WTC11 (cell line): Measurements from ENCODE around the gene DDX39B. TPM values are rescaled to one million over a fixed set of nuclear protein-coding genes. Genes with fewer than 3 reads are reported as not detected.
"Not testable (repeated sequence)": the region's sequence is repeated elsewhere in the genome, so short reads cannot be mapped to it uniquely, and the experiment has no call there.

ENCODE experiments used
- ATAC-seq: fragments of 200-7000 bp; cut with Tn5 transposase; 2 replicates; pipeline ENCODE4 v1.10.0; 2021; ENCODE audit warnings: mild to moderate bottlenecking, moderate library complexity
- CTCF ChIA-PET: fragments of 300-600 bp; sonication (Branson Sonifier 250); formaldehyde crosslinking; loops from one replicate; lab custom pipeline; 2021; ENCODE audit warnings: antibody characterized with exemption; lab: Charles Lee
- POLR2A ChIA-PET: fragments of 350-600 bp; sonication (Branson Sonifier 250); formaldehyde crosslinking; loops from one replicate; lab custom pipeline; 2021; ENCODE audit warnings: antibody characterized with exemption; lab: Charles Lee
- DNase-seq: peaks from one replicate; pipeline ENCODE4 v3.0.0; 2021; ENCODE audit warnings: low spot score
- H3K27ac Mint-ChIP-seq: 2 replicates; pipeline ENCODE4 v1.8.0; 2021; ENCODE audit warnings: mixed read lengths
- H3K27me3 Mint-ChIP-seq: 2 replicates; pipeline ENCODE4 v1.8.0; 2021; ENCODE audit warnings: low read depth, mild to moderate bottlenecking, moderate library complexity, mixed read lengths
- H3K36me3 Mint-ChIP-seq: 2 replicates; pipeline ENCODE4 v1.8.0; 2021; ENCODE audit warnings: mixed read lengths
- H3K4me1 Mint-ChIP-seq: 2 replicates; pipeline ENCODE4 v1.8.0; 2022; ENCODE audit warnings: mixed read lengths
- H3K4me3 Mint-ChIP-seq: 2 replicates; pipeline ENCODE4 v1.8.0; 2021; ENCODE audit warnings: mild to moderate bottlenecking, moderate library complexity, mixed read lengths
- H3K9me3 Mint-ChIP-seq: 2 replicates; pipeline ENCODE4 v1.8.0; 2021; ENCODE audit warnings: mixed read lengths
- ELF4 ChIP-seq: sonication (generic); formaldehyde crosslinking; IDR thresholded peaks from 2 replicates; pipeline ENCODE4 v1.8.1; 2022; ENCODE audit warnings: low read depth, mild to moderate bottlenecking, moderate library complexity, missing genetic modification reagents
- FOXJ3 ChIP-seq: sonication (generic); formaldehyde crosslinking; IDR thresholded peaks from 2 replicates; pipeline ENCODE4 v1.9.0; 2021; ENCODE audit warnings: missing genetic modification reagents, mild to moderate bottlenecking, borderline replicate concordance
- IRF2 ChIP-seq: sonication (generic); formaldehyde crosslinking; IDR thresholded peaks from 2 replicates; pipeline ENCODE4 v1.8.0; 2022; ENCODE audit warnings: low read depth, missing genetic modification reagents, borderline replicate concordance
- MYBL2 ChIP-seq: sonication (generic); formaldehyde crosslinking; IDR thresholded peaks from 2 replicates; pipeline ENCODE4 v1.8.1; 2023; ENCODE audit warnings: mild to moderate bottlenecking, moderate library complexity, missing genetic modification reagents
- NFE2L1 ChIP-seq: sonication (generic); formaldehyde crosslinking; IDR thresholded peaks from 2 replicates; pipeline ENCODE4 v1.8.1; 2023; ENCODE audit warnings: missing genetic modification reagents
- PRDM15 ChIP-seq: sonication (generic); formaldehyde crosslinking; IDR thresholded peaks from 2 replicates; pipeline ENCODE4 v1.8.0; 2022; ENCODE audit warnings: missing genetic modification reagents
- PRRX2 ChIP-seq: fragments of 250-450 bp; sonication (Bioruptor Pico); IDR thresholded peaks from 2 replicates; pipeline ENCODE4 v1.8.0; 2021; ENCODE audit warnings: mild to moderate bottlenecking
- SMAD4 ChIP-seq: sonication (generic); formaldehyde crosslinking; IDR thresholded peaks from 2 replicates; pipeline ENCODE4 v1.8.0; 2022; ENCODE audit warnings: mild to moderate bottlenecking, missing genetic modification reagents
- SOX15 ChIP-seq: fragments of 250-450 bp; sonication (Bioruptor Pico); IDR thresholded peaks from 2 replicates; pipeline ENCODE4 v1.9.0; 2021; ENCODE audit warnings: mild to moderate bottlenecking
- SP1 ChIP-seq: sonication (generic); formaldehyde crosslinking; conservative IDR thresholded peaks from 2 replicates; pipeline ENCODE4 v1.8.1; 2022; ENCODE audit warnings: missing genetic modification reagents
- ZBTB21 ChIP-seq: sonication (generic); formaldehyde crosslinking; IDR thresholded peaks from 2 replicates; pipeline ENCODE4 v1.8.1; 2023; ENCODE audit warnings: mild to moderate bottlenecking, missing genetic modification reagents, borderline replicate concordance
- ZNF396 ChIP-seq: fragments of 250-450 bp; sonication (Bioruptor Pico); IDR thresholded peaks from 2 replicates; pipeline ENCODE4 v1.8.0; 2021; ENCODE audit warnings: mild to moderate bottlenecking, moderate library complexity, borderline replicate concordance
- ZNF416 ChIP-seq: fragments of 250-450 bp; sonication (Bioruptor Pico); IDR thresholded peaks from 2 replicates; pipeline ENCODE4 v1.9.0; 2021; ENCODE audit warnings: mild to moderate bottlenecking, inconsistent platforms
- total RNA-seq: library from RNA; stranded (reverse); gene quantifications from 3 replicates; pipeline ENCODE4 v1.2.3, GENCODE V29; 2021
- TF ChIP-seq, protein P1 (sequence below): sonication (generic); formaldehyde crosslinking; IDR thresholded peaks from 2 replicates; pipeline ENCODE4 v1.8.1; 2022; ENCODE audit warnings: mild to moderate bottlenecking, moderate library complexity, missing genetic modification reagents
- TF ChIP-seq, protein P2 (sequence below): fragments of 250-450 bp; sonication (Bioruptor Pico); IDR thresholded peaks from 2 replicates; pipeline ENCODE4 v1.9.0; 2021; ENCODE audit warnings: mild to moderate bottlenecking
- TF ChIP-seq, protein P3 (sequence below): sonication (generic); formaldehyde crosslinking; IDR thresholded peaks from 2 replicates; pipeline ENCODE4 v1.8.0; 2022; ENCODE audit warnings: mild to moderate bottlenecking, missing genetic modification reagents
- TF ChIP-seq, protein P4 (sequence below): sonication (generic); formaldehyde crosslinking; IDR thresholded peaks from 2 replicates; pipeline ENCODE4 v1.8.0; 2023; ENCODE audit warnings: mild to moderate bottlenecking, missing genetic modification reagents
- TF ChIP-seq, protein P5 (sequence below): sonication (generic); formaldehyde crosslinking; IDR thresholded peaks from 2 replicates; pipeline ENCODE4 v1.8.1; 2023; ENCODE audit warnings: mild to moderate bottlenecking, missing genetic modification reagents, borderline replicate concordance
- TF ChIP-seq, protein P6 (sequence below): fragments of 250-450 bp; sonication (Bioruptor Pico); conservative IDR thresholded peaks from 2 replicates; pipeline ENCODE4 v1.9.0; 2021; ENCODE audit warnings: mild to moderate bottlenecking

Gene DDX39B
- total RNA-seq, 1 experiment from 2014 or later, result 712 TPM

DNA sequence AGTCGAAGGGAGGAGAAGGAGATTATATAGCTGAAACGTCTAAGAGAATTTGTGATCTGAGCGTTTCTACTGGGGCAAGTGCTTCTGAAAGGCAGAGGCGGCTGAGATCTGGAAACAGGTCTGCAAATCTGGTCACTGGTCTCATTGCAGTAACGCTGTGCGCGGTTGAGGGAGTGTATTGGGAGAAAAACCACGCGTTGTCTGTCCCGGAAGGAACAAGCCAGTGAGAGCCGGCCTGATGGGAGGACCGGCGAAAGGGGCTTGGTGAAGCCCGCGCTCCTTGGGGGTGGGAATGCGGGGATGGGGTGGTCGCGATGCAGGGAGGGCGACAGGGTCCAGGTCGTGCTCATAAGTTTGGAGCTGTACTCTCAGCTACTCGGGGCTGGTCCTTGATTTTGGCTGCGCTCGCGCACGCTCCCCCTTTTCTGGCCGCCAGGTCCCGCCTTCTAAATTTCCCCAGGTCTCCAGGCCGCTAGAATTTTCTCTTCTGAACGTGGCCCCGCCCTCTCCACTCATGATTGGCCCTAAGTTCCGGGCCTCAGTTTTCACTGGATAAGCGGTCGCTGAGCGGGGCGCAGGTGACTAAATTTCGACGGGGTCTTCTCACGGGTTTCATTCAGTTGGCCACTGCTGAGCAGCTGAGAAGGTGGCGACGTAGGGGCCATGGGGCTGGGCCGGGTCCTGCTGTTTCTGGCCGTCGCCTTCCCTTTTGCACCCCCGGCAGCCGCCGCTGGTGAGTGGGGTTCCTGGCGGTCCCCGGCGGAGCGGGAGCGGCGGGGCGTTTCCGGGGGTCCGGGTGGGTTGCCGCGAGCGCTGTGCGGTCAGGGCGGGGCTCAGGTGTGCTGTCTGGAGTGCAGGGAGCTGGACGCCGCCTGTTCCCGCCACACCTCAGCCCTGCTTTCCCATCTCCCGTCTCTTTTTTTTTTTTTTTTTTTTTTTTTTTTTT is 44.0 kb downstream of the DDX39B start, which contains the start of gene MICB (continued):
- TF ChIP-seq, protein P1, sequence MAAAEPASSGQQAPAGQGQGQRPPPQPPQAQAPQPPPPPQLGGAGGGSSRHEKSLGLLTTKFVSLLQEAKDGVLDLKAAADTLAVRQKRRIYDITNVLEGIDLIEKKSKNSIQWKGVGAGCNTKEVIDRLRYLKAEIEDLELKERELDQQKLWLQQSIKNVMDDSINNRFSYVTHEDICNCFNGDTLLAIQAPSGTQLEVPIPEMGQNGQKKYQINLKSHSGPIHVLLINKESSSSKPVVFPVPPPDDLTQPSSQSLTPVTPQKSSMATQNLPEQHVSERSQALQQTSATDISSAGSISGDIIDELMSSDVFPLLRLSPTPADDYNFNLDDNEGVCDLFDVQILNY (CRISPR knock-in tag), result 0 out of 2 replicates have a peak, but pooled peaks have one; percentile 59
- TF ChIP-seq SP1 (CRISPR knock-in tag) (peak; percentile 73; the same call in 1 of the 2 replicates), SMAD4 (no peak), ZBTB21 (CRISPR knock-in tag) (no peak), FOXJ3 (no peak), PRDM15 (CRISPR knock-in tag) (peak; percentile 24; the same call in 1 of the 2 replicates), IRF2 (CRISPR knock-in tag) (no peak), PRRX2 (CRISPR knock-in tag) (no peak), MYBL2 (CRISPR knock-in tag) (no peak), SOX15 (CRISPR knock-in tag) (no peak), NFE2L1 (peak; percentile 50; the same call in 1 of the 2 replicates), ZNF396 (CRISPR knock-in tag) (no peak), ZNF416 (no peak), ELF4 (CRISPR knock-in tag) (no peak)
- TF ChIP-seq, protein P2, sequence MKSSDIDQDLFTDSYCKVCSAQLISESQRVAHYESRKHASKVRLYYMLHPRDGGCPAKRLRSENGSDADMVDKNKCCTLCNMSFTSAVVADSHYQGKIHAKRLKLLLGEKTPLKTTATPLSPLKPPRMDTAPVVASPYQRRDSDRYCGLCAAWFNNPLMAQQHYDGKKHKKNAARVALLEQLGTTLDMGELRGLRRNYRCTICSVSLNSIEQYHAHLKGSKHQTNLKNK (CRISPR knock-in tag), result no peak
- TF ChIP-seq, protein P3, sequence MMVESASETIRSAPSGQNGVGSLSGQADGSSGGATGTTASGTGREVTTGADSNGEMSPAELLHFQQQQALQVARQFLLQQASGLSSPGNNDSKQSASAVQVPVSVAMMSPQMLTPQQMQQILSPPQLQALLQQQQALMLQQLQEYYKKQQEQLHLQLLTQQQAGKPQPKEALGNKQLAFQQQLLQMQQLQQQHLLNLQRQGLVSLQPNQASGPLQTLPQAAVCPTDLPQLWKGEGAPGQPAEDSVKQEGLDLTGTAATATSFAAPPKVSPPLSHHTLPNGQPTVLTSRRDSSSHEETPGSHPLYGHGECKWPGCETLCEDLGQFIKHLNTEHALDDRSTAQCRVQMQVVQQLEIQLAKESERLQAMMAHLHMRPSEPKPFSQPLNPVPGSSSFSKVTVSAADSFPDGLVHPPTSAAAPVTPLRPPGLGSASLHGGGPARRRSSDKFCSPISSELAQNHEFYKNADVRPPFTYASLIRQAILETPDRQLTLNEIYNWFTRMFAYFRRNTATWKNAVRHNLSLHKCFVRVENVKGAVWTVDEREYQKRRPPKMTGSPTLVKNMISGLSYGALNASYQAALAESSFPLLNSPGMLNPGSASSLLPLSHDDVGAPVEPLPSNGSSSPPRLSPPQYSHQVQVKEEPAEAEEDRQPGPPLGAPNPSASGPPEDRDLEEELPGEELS, result 0 out of 2 replicates have a peak, but pooled peaks have one; percentile 6
- TF ChIP-seq, protein P4, sequence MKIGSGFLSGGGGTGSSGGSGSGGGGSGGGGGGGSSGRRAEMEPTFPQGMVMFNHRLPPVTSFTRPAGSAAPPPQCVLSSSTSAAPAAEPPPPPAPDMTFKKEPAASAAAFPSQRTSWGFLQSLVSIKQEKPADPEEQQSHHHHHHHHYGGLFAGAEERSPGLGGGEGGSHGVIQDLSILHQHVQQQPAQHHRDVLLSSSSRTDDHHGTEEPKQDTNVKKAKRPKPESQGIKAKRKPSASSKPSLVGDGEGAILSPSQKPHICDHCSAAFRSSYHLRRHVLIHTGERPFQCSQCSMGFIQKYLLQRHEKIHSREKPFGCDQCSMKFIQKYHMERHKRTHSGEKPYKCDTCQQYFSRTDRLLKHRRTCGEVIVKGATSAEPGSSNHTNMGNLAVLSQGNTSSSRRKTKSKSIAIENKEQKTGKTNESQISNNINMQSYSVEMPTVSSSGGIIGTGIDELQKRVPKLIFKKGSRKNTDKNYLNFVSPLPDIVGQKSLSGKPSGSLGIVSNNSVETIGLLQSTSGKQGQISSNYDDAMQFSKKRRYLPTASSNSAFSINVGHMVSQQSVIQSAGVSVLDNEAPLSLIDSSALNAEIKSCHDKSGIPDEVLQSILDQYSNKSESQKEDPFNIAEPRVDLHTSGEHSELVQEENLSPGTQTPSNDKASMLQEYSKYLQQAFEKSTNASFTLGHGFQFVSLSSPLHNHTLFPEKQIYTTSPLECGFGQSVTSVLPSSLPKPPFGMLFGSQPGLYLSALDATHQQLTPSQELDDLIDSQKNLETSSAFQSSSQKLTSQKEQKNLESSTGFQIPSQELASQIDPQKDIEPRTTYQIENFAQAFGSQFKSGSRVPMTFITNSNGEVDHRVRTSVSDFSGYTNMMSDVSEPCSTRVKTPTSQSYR (CRISPR knock-in tag), result no peak
- TF ChIP-seq, protein P5, sequence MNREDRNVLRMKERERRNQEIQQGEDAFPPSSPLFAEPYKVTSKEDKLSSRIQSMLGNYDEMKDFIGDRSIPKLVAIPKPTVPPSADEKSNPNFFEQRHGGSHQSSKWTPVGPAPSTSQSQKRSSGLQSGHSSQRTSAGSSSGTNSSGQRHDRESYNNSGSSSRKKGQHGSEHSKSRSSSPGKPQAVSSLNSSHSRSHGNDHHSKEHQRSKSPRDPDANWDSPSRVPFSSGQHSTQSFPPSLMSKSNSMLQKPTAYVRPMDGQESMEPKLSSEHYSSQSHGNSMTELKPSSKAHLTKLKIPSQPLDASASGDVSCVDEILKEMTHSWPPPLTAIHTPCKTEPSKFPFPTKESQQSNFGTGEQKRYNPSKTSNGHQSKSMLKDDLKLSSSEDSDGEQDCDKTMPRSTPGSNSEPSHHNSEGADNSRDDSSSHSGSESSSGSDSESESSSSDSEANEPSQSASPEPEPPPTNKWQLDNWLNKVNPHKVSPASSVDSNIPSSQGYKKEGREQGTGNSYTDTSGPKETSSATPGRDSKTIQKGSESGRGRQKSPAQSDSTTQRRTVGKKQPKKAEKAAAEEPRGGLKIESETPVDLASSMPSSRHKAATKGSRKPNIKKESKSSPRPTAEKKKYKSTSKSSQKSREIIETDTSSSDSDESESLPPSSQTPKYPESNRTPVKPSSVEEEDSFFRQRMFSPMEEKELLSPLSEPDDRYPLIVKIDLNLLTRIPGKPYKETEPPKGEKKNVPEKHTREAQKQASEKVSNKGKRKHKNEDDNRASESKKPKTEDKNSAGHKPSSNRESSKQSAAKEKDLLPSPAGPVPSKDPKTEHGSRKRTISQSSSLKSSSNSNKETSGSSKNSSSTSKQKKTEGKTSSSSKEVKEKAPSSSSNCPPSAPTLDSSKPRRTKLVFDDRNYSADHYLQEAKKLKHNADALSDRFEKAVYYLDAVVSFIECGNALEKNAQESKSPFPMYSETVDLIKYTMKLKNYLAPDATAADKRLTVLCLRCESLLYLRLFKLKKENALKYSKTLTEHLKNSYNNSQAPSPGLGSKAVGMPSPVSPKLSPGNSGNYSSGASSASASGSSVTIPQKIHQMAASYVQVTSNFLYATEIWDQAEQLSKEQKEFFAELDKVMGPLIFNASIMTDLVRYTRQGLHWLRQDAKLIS (CRISPR knock-in tag), result no peak
- TF ChIP-seq, protein P6, sequence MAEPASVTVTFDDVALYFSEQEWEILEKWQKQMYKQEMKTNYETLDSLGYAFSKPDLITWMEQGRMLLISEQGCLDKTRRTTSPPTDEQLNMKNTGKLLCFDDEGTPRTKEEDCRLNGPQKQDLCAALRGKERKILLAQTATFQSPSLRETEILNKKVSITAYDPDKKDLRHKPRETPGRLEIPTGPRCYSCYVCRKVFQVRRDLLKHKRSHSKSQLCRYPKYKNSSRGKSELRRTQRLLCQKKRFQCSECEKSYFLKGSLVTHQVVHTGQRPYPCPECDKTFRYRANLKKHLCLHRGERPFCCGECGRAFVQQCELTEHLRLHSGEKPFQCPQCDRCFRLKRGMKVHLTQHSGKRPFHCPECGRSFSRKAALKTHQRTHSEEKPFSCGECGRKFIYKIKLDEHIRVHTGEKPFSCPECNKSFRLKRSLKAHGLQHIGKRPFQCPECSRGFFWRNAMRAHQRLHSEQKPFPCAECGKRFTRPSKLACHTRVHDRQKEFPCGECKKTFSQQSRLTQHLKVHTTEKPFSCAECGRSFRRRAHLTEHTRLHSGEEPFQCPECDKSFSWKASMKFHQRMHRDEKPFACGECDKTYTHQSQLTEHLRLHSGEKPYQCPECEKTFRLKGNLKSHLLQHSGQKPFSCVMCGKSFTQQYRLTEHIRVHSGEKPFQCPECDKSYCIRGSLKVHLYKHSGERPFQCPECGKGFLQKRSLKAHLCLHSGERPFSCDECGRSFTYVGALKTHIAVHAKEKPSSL (CRISPR knock-in tag), result no peak

DNA sequence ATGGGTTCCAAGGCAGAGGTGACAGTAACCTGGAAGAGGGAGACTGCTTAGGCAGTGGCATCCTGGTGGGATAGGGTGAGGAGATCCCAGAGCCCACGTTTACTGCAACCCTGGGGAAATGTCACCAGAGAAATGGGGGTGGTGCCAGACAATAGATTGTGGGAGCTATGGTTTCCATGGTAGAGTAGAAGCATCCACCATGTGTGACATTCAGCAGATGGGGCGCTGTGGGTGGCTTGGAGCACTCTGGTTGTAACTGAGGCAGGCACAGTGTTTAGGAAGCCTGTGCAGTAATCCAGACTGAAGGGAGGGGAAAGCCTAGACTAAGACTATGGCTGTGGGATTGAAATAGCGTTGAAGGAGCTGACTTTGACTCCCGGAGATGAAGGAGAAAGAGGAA is 45.0 kb downstream of the DDX39B start:
- ChIA-PET POLR2A (interaction anchor here (1.8 to 3.2 kb wide), 3 partner anchors 31 to 51 kb away, joined by 8 to 22 read pairs (median 9); partner anchors contain the start of genes DDX39B, MCCD1 and NFKBIL1), CTCF (interaction anchor here (0.6 to 1.5 kb wide), 4 partner anchors 94 to 118 kb away, joined by 3 to 4 read pairs (median 4); partner anchors contain the start of gene AIF1)
- ATAC-seq, H3K36me3 Mint-ChIP-seq, DNase-seq, H3K9me3 Mint-ChIP-seq: not testable (repeated sequence)
- Mint-ChIP-seq H3K4me3 (peak overlapping the region; percentile 100), H3K27me3 (peaks cover 30% of the 10 kb centered on the region), H3K27ac (peak overlapping the region; percentile 25; the same call in 1 of the 2 replicates), H3K4me1 (peaks cover 56% of the 10 kb centered on the region)
